Glutamatergic neuron (in vitro differentiated cells): ENCODE results near the gene MRTFA. TPM values are rescaled to one million over a fixed set of nuclear protein-coding genes. Genes with fewer than 3 reads are reported as not detected.

ENCODE experiments used
- DNase-seq: peaks from one replicate; pipeline ENCODE4 v3.0.0; 2022
- H3K27ac Mint-ChIP-seq: one replicate; pipeline ENCODE4 v1.8.0; 2020; ENCODE audit warnings: mild to moderate bottlenecking, mixed read lengths, inconsistent platforms; ENCODE audit not compliant: unreplicated experiment
- H3K27me3 Mint-ChIP-seq: one replicate; pipeline ENCODE4 v1.8.0; 2020; ENCODE audit warnings: mild to moderate bottlenecking, moderate library complexity, mixed read lengths, inconsistent platforms; ENCODE audit not compliant: unreplicated experiment
- H3K36me3 Mint-ChIP-seq: one replicate; pipeline ENCODE4 v1.8.0; 2020; ENCODE audit warnings: mild to moderate bottlenecking, mixed read lengths, inconsistent platforms; ENCODE audit not compliant: unreplicated experiment
- H3K4me1 Mint-ChIP-seq: one replicate; pipeline ENCODE4 v1.8.0; 2020; ENCODE audit warnings: mild to moderate bottlenecking, low read depth, mixed read lengths, inconsistent platforms; ENCODE audit not compliant: unreplicated experiment
- H3K4me3 Mint-ChIP-seq: one replicate; pipeline ENCODE4 v1.8.0; 2020; ENCODE audit warnings: mild to moderate bottlenecking, mixed read lengths, inconsistent platforms; ENCODE audit not compliant: unreplicated experiment
- H3K9me3 Mint-ChIP-seq: one replicate; pipeline ENCODE4 v1.8.0; 2020; ENCODE audit warnings: mild to moderate bottlenecking, moderate library complexity, mixed read lengths, inconsistent platforms; ENCODE audit not compliant: unreplicated experiment
- CTCF ChIP-seq: fragments of 200-600 bp; sonication (generic); IDR thresholded peaks from one replicate; pipeline ENCODE4 v1.5.0; 2021; ENCODE audit not compliant: partially characterized antibody, unreplicated experiment
- total RNA-seq: library from RNA; stranded (reverse); fragmentation: NEBNext Ultra II Directional; extraction: Animal tissue kit (Norgen Biotek cat#: 25700); gene quantifications from one replicate; pipeline ENCODE4 v1.2.1, GENCODE V29; 2021; ENCODE audit not compliant: unreplicated experiment

MRTFA gene
- total RNA-seq, 1 donor from 2014 or later: 91.7 TPM

- no peak overlapping the region for H3K27ac Mint-ChIP-seq
- DNase-seq: no peak
- no peak overlapping the region for H3K4me3 Mint-ChIP-seq
- H3K4me1 Mint-ChIP-seq: peaks cover 20% of the 10 kb centered on the region
- H3K9me3 Mint-ChIP-seq: peaks cover 23% of the 10 kb centered on the region
- TF ChIP-seq CTCF: no peak
- peaks cover 35% of the 10 kb centered on the region for H3K27me3 Mint-ChIP-seq
- H3K36me3 Mint-ChIP-seq: peaks cover 2% of the 10 kb centered on the region
Observed at GRCh38 chr22:40411506-40411861, 225.0 kb downstream of the MRTFA start.

- peaks cover 17% of the 10 kb centered on the region for H3K4me1 Mint-ChIP-seq
- no peak overlapping the region for H3K27ac Mint-ChIP-seq
- H3K9me3 Mint-ChIP-seq: peaks cover 17% of the 10 kb centered on the region
- H3K27me3 Mint-ChIP-seq: peaks cover 31% of the 10 kb centered on the region
- DNase-seq: no peak
- TF ChIP-seq CTCF: no peak
- H3K36me3 Mint-ChIP-seq: no peaks in the 10 kb centered on the region
- H3K4me3 Mint-ChIP-seq: no peak overlapping the region
Observed at GRCh38 chr22:40410731-40411505, 225.6 kb downstream of the MRTFA start.

DNA sequence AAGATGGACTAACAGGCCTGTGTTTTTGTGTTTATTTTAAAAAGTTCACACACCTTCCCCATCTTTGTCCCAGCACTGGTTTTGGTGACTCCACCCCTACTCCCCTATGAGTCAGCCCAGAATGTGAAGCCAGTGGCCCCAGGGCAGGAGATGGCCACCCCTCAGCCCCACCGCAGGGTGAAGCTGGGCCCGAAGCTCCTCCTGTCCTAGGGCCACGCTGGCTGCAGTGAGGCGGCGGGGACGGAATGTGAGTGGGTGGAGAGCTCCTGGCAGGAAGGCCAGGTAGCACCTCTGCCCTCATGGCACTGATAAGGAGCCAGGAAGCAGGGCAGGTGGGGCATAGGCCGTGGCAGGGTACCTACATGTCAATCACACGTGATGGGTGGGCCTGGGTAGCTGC lies 226.2 kb downstream of the MRTFA start:
- no peak for TF ChIP-seq CTCF
- H3K4me1 Mint-ChIP-seq: peaks cover 12% of the 10 kb centered on the region

GRCh38 chr22:40409613-40410113 lies 226.9 kb downstream of the MRTFA start:
- no peak for DNase-seq
- Mint-ChIP-seq H3K27me3 (peaks cover 19% of the 10 kb centered on the region), H3K36me3 (no peaks in the 10 kb centered on the region), H3K4me1 (peaks cover 6% of the 10 kb centered on the region), H3K27ac (no peak overlapping the region), H3K9me3 (peaks cover 6% of the 10 kb centered on the region), H3K4me3 (no peak overlapping the region)
- no peak for TF ChIP-seq CTCF

More for the DNA sequence above, 226.2 kb downstream of the MRTFA start:
- Mint-ChIP-seq H3K4me3 (no peak overlapping the region), H3K36me3 (no peaks in the 10 kb centered on the region), H3K27me3 (peaks cover 24% of the 10 kb centered on the region), H3K9me3 (peaks cover 11% of the 10 kb centered on the region), H3K27ac (no peak overlapping the region)
- no peak for DNase-seq

- no peak for TF ChIP-seq CTCF
- no peaks in the 10 kb centered on the region for H3K4me1 Mint-ChIP-seq
- peaks cover 8% of the 10 kb centered on the region for H3K9me3 Mint-ChIP-seq
- H3K4me3 Mint-ChIP-seq: no peak overlapping the region
- H3K27me3 Mint-ChIP-seq: peaks cover 14% of the 10 kb centered on the region
- peak overlapping the region; percentile 77 for H3K27ac Mint-ChIP-seq
- DNase-seq: no peak
- peaks cover under 1% of the 10 kb centered on the region for H3K36me3 Mint-ChIP-seq
Observed at GRCh38 chr22:40408718-40409612, 227.6 kb downstream of the MRTFA start.
